VCaP (cell line): ENCODE measurements around the gene MAPKBP1.

Experiments
- H3K27ac ChIP-seq: fragments of 450-650 bp; 2 replicates; pipeline ENCODE4 v1.5.1; 2017
- TF ChIP-seq, protein P1 (sequence below): fragments of 450-650 bp; conservative IDR thresholded peaks from 2 replicates; pipeline ENCODE4 v1.5.1; 2017; ENCODE audit warnings: mild to moderate bottlenecking, moderate library complexity

MAPKBP1 gene

DNA sequence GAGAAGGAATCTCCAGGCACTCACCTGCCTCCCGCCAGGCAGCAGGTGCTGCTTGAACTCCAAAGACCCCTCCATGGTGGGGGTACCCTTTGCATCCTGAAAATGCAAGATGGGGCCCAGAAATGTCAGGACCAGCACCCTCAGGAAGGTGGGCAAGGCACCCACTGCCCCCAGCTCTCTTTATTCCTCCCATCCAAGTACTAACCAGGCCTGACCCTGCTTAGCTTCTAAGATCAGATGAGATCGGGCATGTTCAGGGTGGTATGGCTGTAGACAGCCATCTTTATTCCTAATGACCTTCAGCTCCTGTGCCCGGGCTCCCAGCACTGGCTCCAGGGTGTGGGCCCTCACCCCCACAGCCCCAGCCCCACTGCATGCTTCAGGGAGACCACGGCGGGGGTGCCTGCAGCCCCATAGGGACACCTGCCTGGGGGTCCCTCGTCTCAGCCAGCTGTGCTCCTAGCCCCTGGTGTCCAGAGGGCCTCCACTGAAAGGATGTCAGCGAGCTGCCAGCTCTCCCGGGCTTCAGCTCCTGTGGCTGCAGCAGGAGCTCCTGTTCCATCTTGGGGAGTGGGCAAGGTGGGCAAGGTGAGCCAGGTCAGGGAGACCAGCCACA, 77.6 kb downstream of the MAPKBP1 start:
- TF ChIP-seq, protein P1, sequence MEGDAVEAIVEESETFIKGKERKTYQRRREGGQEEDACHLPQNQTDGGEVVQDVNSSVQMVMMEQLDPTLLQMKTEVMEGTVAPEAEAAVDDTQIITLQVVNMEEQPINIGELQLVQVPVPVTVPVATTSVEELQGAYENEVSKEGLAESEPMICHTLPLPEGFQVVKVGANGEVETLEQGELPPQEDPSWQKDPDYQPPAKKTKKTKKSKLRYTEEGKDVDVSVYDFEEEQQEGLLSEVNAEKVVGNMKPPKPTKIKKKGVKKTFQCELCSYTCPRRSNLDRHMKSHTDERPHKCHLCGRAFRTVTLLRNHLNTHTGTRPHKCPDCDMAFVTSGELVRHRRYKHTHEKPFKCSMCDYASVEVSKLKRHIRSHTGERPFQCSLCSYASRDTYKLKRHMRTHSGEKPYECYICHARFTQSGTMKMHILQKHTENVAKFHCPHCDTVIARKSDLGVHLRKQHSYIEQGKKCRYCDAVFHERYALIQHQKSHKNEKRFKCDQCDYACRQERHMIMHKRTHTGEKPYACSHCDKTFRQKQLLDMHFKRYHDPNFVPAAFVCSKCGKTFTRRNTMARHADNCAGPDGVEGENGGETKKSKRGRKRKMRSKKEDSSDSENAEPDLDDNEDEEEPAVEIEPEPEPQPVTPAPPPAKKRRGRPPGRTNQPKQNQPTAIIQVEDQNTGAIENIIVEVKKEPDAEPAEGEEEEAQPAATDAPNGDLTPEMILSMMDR = no peak

DNA sequence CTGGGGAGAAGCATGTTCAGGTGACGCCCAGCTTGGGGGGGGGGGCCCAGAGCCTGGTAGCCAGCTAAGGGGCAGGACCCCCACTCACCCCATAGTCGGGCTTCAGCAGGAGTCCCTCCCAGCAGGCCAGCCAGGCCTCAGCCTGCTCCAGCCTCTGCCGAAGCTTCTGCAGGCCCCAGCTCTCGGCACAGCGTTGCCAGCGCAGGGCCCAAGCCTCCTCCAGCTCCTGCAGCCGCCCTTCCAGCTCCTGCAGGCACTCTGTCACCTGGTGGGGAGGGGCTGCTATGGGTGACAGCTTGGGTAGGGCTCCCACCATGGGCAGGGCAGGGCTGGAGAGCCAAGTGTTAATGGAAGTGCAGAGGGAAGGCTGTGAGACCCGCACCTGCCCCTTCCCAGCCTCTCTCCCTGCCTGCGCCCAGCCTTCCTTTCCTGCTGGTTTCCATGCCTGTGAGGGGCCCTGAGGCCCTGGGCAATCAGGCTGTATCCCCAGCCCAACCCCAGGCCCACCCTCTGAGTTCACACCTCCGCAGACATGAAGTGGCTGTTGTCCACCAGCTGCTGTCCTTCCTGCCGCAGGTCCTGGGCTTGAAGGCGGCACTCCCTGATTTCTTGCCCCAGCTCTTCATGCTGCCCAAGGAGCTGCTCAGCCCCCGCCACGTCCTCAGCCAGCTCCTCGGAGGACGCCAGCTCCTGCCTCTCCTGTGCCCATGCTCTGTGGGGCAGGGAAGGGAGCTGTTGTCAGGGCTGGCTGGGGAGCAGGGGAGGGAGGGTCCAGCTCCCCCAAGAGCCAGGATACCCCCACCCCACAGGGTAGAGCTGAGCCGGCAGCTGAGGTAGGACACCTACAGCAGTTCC, 78.7 kb downstream of the MAPKBP1 start:
- TF ChIP-seq, protein P1 = no peak
- H3K27ac ChIP-seq = no peak overlapping the region

More for the DNA sequence above, 77.6 kb downstream of the MAPKBP1 start:
- H3K27ac ChIP-seq = no peak overlapping the region

DNA sequence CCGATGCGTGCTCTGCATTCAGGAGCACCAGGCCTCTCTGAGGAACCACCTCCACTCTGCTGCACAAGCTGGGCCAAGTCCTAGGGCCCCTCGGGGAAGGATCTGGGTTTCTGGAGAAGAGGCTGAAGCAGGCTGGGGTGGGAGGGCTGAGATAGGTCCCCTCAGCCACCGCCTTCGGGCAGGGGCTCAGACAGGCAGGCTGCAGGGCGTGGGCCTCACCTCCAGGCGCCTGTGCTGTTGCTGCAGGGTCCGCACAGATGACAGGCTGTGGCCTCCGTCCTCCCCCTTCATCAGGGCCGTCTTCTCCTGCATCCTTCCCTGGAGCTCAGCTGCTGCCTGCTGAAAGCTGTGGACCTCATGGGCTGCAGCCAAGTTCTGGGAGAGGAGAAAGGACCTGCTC, 79.5 kb downstream of the MAPKBP1 start:
- TF ChIP-seq, protein P1 = no peak
- H3K27ac ChIP-seq = no peak overlapping the region

DNA sequence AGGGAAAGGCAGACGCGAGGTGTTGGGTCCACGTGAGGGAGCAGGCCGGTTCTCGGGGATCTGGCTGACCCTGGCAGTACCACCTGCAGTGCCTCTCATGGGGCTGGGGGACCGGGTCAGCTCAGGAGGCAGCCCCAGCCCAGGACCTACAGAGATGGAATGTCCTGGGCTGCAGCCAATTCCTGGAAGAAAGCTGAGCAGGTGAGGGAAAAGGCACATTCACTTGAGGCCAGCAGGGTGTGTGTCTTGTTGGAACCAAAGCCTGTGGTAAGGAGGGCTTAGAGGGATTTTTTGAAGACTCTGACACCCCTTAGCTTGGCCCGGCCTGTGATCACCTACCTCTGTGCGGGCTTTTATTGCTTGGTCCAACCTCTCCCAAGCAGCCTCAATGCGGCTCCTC, 80.2 kb downstream of the MAPKBP1 start:
- TF ChIP-seq, protein P1 = no peak
- no peak overlapping the region for H3K27ac ChIP-seq

DNA sequence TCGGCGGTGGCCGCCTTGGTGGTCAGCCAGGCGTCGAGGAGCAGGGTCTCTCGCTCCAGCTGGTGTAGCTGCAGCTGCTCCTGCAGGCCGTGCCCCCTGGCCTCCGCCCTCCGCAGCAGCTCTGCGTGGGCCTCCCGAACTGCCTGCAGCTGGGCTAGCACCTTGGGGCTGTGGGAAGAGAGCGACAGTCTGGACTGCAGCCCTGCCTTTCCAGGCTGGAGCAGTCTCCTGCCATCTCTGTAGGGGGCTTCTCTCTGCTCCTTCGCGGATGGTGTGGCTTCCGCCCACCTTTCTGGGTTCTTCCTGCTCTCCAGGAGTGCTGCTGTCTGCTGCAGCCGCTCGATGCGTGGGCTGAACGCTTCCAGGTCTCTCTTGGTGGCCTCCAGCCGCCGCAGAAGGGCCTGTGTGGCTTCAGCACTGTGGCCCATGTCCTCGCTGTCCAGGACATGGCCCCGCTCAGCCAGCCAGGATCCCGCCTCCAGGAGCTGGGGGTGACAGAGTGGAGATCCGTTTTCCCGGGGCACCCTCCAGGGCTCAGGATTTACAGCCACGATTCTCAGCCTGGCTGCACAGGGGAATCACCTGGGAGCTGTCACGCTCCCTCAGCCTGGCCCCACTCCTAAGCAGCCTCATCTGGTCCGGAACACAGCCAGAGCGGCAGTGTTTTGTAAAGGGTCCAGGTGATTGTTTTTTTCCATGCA, 81.1 kb downstream of the MAPKBP1 start:
- TF ChIP-seq, protein P1 = no peak
- no peak overlapping the region for H3K27ac ChIP-seq

DNA sequence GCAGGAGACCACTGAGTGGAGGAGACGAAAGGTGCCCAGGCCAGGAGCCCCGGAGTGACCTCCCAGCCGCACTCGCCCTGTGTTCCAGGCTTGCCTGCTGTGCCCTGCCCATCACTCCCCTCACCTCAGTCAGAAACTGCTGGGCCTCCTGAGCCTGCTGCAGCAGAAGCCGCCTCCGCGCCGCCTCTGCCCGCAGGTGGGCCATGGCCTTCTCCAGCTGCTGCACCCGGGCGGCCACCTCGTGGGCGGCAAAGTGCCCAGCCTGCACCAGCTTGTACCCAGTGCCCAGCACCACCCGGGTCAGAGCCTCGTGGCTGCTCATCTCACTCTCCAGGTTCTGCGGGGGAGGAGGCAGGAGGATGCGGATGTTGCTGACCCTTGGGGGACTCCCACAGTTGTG, 82.0 kb downstream of the MAPKBP1 start:
- H3K27ac ChIP-seq = no peak overlapping the region
- TF ChIP-seq, protein P1 = no peak

DNA sequence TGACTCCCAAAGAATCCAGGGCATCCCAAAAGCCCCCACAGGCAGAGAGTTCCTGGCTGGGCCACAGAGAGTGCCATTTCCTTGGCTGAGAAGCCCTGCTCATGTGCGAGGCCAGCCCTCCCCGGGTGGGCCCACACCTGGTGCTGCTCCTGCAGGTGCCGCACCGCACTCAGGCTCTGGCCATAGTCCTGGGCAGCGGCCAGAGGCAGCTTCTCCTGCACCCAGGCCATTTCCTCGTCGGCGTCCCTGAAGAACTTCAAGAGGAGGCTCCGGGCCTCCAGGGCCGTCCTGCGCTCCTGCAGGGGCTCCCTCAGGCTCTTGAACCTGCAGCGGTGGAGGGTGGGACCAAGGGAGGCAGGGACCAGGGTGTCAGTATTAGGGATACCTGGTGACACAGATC, 82.4 kb downstream of the MAPKBP1 start:
- TF ChIP-seq, protein P1 = no peak
- H3K27ac ChIP-seq = no peak overlapping the region
